ENCODE data around the gene SDCBP2. TPM values are rescaled to one million over a fixed set of nuclear protein-coding genes. Genes with fewer than 3 reads are reported as not detected.

SDCBP2 gene
- total and polyA plus RNA-seq, 2 donors (not counting 1 experiment from before 2014, with no cell fraction given): 1.2 to 1.3 TPM

DNA sequence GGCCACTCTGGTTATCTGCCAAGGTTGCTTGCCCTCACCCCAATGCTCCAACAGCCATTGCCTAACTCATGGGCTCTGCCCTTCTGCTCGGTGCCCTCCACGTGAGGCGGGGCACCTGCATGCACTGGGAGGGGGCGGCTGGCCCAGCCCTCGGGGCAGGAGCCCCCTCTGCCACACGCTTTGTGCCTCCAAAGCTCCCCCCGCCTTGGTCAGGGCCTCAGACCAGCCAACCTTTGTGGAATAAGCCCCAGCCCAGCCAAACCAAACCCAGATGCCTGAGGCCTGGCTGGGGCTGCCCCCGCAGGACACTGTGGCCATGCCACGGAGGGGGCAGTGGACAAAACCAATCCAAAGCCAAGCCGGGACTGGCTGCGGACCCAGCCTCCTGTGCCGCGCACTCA is 21.4 kb downstream of the SDCBP2 start:
- no peaks in the 10 kb centered on the region for H4K20me1 ChIP-seq (ENCODE audit: control insufficient read depth, insufficient read depth, low read length, poor library complexity, severe bottlenecking)
- intact Hi-C loops (cut with micrococcal nuclease): no loop called here
- H3K9ac ChIP-seq (ENCODE audit: low read length): no peak overlapping the region
- no peak overlapping the region for H2AFZ ChIP-seq (ENCODE audit: insufficient read depth, low read depth, low read length, poor library complexity, severe bottlenecking)
- no peaks in the 10 kb centered on the region for H3K4me1 ChIP-seq (ENCODE audit: control insufficient read depth in 2 of 2, insufficient read depth in 2 of 2, low read length in 2 of 2)
- DNase-seq (no peak), ATAC-seq (ENCODE audit: low read depth) (no peak)
- no peaks in the 10 kb centered on the region for H3K4me1 Mint-ChIP-seq
- H3K9me3 ChIP-seq (ENCODE audit: control extremely low read depth in 1 of 3, control insufficient read depth in 2 of 3, insufficient read depth in 1 of 3, low read length in 2 of 3): no peaks in the 10 kb centered on the region
- H3K27me3 ChIP-seq (replicated peaks in 1 of 4; ENCODE audit: control extremely low read depth in 1 of 4, control insufficient read depth in 3 of 4, insufficient read depth in 4 of 4, low read length in 3 of 4): no peaks in the 10 kb centered on the region
- no peaks in the 10 kb centered on the region for H3K9me3 Mint-ChIP-seq (ENCODE audit: insufficient read depth)
- H3K4me3 ChIP-seq (ENCODE audit: control extremely low read depth in 1 of 5, extremely low read depth in 1 of 5, insufficient read depth in 1 of 5, low read depth in 2 of 5, low read length in 4 of 5): no peak overlapping the region
- ChIA-PET POLR2A (no interaction called here), CTCF (no interaction called here)
- no peak overlapping the region for H3K27ac Mint-ChIP-seq
- no peaks in the 10 kb centered on the region for H3K79me2 ChIP-seq (ENCODE audit: control insufficient read depth, insufficient read depth, low read length)
- no peak overlapping the region for H3K4me2 ChIP-seq (replicated peaks; ENCODE audit: low read depth, low read length, poor library complexity, severe bottlenecking)
- 94% methylated on average over 13 of the region's 13 CpGs for WGBS (ENCODE audit: insufficient coverage)
- no peak overlapping the region for H3K27ac ChIP-seq (ENCODE audit: low read length in 2 of 2)
- H3K36me3 ChIP-seq (replicated peaks in 1 of 2; ENCODE audit: control extremely low read depth in 1 of 2, control insufficient read depth in 1 of 2, extremely low read depth in 1 of 2, insufficient read depth in 2 of 2, low read length in 1 of 2): no peaks in the 10 kb centered on the region
- H3K4me3 Mint-ChIP-seq: no peak overlapping the region
- no peaks in the 10 kb centered on the region for H3K27me3 Mint-ChIP-seq
- no peak for TF ChIP-seq EZH2 (IDR thresholded peaks at IDR 0.05; ENCODE audit: borderline replicate concordance, insufficient read depth, low read depth, low read length, poor library complexity, severe bottlenecking)
- TF ChIP-seq, protein P1, sequence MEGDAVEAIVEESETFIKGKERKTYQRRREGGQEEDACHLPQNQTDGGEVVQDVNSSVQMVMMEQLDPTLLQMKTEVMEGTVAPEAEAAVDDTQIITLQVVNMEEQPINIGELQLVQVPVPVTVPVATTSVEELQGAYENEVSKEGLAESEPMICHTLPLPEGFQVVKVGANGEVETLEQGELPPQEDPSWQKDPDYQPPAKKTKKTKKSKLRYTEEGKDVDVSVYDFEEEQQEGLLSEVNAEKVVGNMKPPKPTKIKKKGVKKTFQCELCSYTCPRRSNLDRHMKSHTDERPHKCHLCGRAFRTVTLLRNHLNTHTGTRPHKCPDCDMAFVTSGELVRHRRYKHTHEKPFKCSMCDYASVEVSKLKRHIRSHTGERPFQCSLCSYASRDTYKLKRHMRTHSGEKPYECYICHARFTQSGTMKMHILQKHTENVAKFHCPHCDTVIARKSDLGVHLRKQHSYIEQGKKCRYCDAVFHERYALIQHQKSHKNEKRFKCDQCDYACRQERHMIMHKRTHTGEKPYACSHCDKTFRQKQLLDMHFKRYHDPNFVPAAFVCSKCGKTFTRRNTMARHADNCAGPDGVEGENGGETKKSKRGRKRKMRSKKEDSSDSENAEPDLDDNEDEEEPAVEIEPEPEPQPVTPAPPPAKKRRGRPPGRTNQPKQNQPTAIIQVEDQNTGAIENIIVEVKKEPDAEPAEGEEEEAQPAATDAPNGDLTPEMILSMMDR (IDR thresholded peaks at IDR 0.05): no peak

DNA sequence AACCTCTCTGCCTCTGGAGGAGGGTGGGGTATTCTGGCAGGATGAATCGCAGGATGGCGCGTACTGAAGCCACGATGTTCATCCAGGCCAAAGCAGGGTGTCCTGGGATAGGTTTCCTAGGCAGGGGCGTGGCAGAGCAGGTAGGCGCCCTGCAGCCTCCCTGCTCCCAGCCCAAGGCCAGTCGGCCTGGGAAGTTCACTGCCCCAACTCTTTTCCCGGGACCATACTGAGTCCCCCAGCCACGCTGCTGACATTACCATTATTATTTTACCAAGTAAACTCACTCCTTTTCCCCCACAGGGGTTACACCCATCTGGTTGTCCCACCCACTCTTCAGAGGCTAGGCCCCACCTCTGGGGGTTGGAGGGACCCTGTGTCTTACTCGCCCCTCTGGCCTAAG is 21.8 kb downstream of the SDCBP2 start:
- Mint-ChIP-seq H3K27me3 (no peaks in the 10 kb centered on the region), H3K9me3 (ENCODE audit: insufficient read depth) (no peaks in the 10 kb centered on the region), H3K4me1 (no peaks in the 10 kb centered on the region), H3K4me3 (no peak overlapping the region), H3K27ac (no peak overlapping the region)
- 96% methylated on average over 10 of the region's 10 CpGs for WGBS (ENCODE audit: insufficient coverage)
- POLR2A ChIA-PET: no interaction called here
- intact Hi-C loops (cut with micrococcal nuclease): no loop called here
- Histone ChIP-seq H3K27me3 (replicated peaks in 1 of 4; ENCODE audit: control extremely low read depth in 1 of 4, control insufficient read depth in 3 of 4, insufficient read depth in 4 of 4, low read length in 3 of 4) (no peaks in the 10 kb centered on the region), H3K9ac (ENCODE audit: low read length) (no peak overlapping the region), H3K4me1 (ENCODE audit: control insufficient read depth in 2 of 2, insufficient read depth in 2 of 2, low read length in 2 of 2) (no peaks in the 10 kb centered on the region), H3K27ac (ENCODE audit: low read length in 2 of 2) (no peak overlapping the region), H3K4me3 (ENCODE audit: control extremely low read depth in 1 of 5, extremely low read depth in 1 of 5, insufficient read depth in 1 of 5, low read depth in 2 of 5, low read length in 4 of 5) (no peak overlapping the region), H3K9me3 (ENCODE audit: control extremely low read depth in 1 of 3, control insufficient read depth in 2 of 3, insufficient read depth in 1 of 3, low read length in 2 of 3) (no peaks in the 10 kb centered on the region), H2AFZ (ENCODE audit: insufficient read depth, low read depth, low read length, poor library complexity, severe bottlenecking) (no peak overlapping the region), H3K36me3 (replicated peaks in 1 of 2; ENCODE audit: control extremely low read depth in 1 of 2, control insufficient read depth in 1 of 2, extremely low read depth in 1 of 2, insufficient read depth in 2 of 2, low read length in 1 of 2) (no peaks in the 10 kb centered on the region), H4K20me1 (ENCODE audit: control insufficient read depth, insufficient read depth, low read length, poor library complexity, severe bottlenecking) (no peaks in the 10 kb centered on the region), H3K4me2 (replicated peaks; ENCODE audit: low read depth, low read length, poor library complexity, severe bottlenecking) (no peak overlapping the region), H3K79me2 (ENCODE audit: control insufficient read depth, insufficient read depth, low read length) (no peaks in the 10 kb centered on the region)
- CTCF ChIA-PET: no interaction called here
- ATAC-seq (ENCODE audit: low read depth) (no peak), DNase-seq (no peak)
- TF ChIP-seq, protein P1 (IDR thresholded peaks at IDR 0.05): no peak
- TF ChIP-seq EZH2 (IDR thresholded peaks at IDR 0.05; ENCODE audit: borderline replicate concordance, insufficient read depth, low read depth, low read length, poor library complexity, severe bottlenecking): no peak
